NOMO-1 treated with dmso at 0.1 percent for 144 hours (cell line): Measurements from ENCODE around the gene TEAD1.
A peak's percentile ranks its signal among the peaks of the same experiment; 100 is the strongest.

ENCODE experiments used
- DNase-seq: peaks from one replicate; lab custom pipeline; 2025; ENCODE audit not compliant: unreplicated experiment; lab: John Stamatoyannopoulos, UW

The TEAD1 gene

DNA sequence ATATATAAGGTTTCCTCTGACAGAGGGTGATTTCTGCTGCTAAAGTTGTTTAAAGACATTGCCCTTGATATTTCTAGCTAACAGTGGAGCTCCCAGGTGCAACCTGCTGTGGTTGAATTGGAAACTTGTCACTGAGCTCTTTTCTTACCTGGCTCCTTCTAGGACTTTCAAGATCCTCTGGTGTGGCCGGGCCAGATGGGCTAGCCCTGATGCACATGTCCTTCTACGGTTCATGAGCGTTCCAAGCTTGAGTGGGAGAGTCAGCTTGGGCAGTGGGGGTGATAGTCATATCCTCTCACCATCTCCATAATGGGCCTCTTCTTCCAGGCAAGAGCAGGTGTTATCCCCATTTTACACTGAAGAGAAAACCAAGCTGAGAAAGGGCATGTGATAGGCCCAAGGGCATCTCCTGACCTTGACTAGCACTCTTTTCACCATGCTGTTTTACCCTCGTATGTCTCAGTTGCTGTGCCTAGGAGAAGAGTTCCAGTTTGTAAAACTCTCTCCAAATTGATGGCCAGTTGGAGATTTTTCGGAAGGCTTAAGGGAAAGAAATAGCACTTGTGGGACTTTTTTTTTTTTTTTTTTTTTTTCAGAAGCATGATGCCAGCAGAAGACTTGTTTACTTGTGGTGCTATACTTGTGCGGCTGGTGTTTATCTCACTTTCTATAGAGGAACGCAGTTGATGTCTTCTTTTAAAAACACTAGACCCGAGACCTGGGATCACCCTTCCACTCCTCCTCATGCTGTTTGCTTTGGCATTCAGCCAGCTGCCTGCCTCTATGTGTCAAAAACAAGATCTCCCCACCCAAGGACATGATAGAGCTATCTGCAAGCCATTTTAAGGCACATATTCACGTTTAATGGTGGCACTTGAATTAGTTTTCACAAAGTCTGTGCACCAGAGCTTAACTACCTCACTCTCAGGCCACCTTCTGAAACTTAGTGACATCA is 32.6 kb downstream of the TEAD1 start:
- no peak for DNase-seq

DNA sequence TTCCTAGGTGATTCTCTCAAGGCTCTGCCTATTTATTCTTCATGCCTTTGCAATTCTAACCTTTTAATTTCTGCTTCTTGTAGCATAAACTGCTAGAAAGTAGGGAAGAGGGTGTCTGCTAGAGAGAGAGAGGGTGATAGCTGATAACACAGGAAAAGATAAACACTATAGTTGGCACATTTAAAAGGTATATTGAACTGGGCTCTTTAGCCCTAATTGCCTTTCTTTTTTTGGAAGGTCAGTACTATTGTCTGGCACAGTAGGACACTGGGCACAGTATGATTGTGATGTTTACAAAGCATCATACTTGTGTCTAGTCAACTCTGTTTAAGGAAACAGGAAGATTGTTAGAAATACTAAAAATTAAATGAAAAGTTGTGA is 33.3 kb downstream of the TEAD1 start:
- DNase-seq = no peak

DNA sequence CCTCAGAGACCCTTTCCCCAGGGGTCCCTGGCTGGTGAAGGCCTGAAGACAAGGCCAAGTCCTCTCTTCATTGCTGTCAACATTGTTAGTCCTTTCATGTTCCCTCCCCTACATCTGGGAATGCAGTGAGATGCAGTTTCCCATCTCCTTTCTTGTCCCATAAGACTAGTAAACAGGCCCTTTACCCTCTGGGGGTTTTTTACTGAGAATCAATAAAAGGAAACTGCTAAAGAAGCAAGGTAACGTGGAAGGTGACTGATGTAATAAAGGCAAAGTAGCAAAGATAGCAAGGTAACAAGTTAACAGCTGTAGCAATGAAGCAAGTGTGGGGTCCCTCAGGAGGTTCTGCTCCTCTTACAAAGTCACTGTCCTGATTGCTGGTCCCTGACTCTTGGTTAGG is 37.3 kb downstream of the TEAD1 start:
- DNase-seq = no peak

DNA sequence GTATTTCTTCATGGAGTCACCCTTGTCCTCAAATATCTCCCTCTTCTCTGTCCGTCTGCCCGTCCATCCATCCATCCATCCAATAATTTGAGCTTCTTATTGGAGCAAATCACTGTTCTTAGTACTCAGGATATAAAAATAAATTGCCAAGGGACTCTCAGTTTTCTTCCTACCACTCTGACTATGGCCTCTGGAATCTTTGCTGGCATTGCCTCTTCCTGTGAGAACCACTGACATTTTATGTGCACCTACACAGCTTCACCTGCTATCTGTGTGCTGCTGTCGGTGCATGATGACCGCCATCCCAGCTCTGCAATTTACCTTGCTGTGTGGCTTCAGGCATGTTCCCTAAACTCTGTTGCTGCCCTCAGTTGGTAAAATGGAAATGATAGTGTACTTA is 37.9 kb downstream of the TEAD1 start:
- no peak for DNase-seq

DNA sequence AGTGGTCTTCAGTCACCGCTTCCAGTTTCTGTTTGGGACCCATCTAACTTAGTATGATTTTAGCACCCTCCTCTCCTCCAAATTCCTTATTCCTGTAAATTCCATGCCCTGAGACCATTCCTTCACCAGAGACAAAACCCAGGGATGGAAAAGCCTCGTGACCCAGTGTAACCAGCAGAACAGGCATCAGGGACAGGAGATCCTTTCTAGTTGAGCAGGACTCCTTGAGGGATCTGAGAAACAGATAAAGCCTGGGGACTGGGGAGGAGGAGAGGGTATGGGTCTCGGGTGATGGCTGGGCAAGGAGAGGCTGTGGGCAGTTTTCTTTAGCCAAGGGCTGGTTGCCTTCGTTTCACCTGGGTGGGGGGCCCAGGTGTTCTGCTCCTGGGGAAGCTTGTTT is 40.9 kb downstream of the TEAD1 start:
- no peak for DNase-seq

DNA sequence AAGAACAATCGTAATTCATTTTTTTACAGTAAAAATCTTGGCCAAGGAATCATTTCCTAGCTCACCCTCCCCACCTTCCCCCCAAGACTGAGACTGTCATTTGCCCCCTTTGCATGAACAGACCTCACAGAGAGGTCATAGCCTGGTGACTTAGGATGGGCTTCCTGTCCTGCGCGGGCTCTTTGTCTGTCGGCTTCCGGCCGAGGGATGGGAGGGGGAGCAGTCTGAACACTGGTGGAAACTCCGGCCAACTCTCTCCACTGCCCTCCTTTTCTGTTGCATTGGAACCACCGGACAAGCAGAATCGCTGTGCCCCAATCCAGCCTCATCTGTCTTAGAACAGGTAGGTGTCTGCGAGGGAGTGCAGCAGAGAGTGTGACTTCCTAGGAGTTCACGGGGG is 41.7 kb downstream of the TEAD1 start:
- no peak for DNase-seq

DNA sequence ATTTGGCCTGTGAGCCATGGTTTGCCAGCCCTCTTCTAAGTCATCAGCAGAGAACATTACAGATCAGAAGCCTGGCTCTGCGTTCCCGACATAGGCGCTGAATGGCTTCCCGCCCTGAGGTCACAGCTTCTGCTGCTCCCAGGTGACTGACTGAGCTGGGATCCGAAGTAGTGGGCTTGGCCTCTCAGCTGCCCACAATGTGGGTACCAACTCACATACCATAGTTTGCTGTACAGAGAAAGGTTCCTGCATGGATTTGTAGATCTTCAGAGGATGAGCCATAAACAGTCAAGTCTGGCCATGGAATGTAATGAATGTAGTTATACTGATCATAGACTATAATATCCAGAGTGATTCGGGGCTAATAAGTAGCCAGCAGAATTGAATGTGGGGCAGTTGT is 42.6 kb downstream of the TEAD1 start:
- DNase-seq = no peak

DNA sequence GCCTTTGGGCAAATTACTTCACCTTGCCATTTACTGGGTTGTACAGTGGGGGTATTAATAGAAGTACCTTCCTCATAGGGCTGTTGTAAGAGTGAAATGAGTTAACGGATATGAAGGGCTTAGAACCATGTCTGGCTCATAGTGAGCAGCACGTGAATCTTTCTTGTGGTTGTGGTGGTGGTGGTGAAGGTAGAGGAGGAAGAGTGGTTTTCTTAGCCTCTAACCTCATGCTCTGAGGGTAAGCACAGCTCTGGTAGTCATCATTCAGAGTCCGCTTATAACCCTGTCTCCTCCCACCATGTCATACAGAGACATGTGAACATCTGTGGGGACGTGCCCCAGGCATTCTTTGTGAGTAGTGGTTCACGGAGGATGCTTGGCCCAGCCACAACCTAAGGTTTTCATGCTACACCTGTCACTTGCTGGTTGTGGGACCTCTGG is 43.6 kb downstream of the TEAD1 start:
- DNase-seq = no peak

DNA sequence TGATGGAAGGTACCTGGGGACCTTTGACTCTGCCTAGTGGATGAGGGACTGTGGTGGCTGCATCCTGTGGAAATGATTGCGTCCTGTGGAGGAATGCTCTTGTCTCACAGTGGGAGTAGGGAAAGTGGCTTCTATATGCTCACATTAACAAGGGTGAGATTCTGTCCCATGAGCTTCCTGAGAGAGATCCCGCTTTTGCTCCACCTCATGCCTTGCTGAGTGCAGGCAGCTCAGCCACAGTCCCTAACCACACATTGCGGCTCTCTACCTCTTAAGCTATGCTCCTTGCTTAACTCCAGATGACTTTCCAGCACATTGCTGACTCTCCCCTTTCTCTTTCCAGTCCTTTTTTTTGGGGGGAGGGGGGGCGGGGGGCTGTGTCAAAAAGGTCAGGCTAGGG is 45.0 kb downstream of the TEAD1 start:
- no peak for DNase-seq

DNA sequence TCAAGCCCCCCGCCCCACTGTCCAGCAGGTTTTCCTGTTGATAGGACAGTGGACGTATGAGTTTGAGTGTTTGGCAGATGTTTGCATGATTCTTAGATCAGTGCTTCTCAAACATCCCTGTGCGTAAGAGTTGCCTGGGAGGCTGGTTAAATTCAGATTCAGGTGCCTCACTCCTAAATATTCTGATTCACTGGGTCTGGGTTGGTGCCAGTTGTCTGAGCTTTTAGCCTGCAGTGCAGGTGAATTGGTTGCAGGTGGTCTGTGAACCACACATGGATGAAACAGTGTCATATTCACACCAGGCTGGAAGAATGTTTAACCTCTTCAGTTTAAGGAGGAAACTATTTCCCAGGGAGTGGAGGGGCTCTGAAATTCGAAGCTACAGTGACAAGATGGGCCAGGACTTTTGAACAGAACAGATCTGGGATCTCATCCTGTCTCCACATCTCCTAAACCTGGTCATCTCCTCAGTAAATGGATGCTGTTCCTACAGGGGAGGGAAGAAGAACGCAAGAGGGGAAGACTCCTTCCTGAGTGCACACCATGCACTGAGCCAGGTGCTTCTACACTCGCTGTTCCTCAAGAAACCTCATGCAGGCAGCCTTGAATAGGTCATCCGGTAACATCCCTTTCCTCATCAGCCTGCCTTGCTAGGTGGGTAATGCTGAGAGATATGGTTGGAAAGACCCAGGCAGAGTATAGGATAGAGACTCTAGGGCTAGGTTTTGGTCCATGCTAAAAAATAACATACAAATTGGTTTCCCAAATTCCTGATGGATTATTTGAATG is 47.8 kb downstream of the TEAD1 start:
- no peak for DNase-seq

DNA sequence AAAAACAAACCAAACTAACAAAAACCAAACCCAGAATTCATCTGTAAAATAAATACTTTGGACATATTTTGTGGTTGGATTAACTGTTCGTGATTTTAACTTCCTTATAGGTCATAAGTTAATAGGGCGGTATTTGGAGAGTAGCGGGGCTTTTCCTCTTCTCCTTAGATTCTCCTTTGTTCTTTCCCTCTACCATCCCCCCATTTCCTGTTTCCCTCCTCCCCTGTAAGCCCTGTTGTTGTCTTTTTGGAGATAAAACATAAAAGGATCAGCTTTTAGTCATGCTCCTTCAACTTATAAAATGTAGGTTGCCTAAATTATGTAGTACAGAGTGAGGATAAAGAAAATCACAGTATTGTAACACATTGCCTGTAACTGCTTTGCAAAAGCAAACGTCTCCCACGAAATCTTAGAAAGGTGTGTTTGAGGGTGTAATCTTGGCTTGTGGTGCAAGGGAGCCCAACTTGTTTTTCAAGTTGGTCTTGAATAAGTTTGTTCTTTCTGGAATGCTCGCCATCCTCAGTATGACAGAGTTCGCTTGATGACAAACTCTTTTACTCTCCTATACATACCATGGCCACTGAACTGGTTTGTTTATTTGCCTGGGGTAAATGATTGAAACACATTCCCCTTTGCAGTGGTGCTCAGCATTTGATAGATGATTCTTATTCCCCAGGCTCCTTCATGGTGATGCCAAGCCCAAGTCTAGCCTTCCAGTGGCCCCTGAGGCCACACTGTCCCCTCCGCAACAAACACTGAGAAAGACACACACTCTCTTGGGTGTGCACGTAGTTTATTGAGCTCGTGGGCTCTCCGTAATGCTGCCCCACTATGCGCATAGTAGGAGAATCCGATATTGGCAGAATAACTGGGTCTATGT is 49.4 kb downstream of the TEAD1 start:
- DNase-seq = no peak

DNA sequence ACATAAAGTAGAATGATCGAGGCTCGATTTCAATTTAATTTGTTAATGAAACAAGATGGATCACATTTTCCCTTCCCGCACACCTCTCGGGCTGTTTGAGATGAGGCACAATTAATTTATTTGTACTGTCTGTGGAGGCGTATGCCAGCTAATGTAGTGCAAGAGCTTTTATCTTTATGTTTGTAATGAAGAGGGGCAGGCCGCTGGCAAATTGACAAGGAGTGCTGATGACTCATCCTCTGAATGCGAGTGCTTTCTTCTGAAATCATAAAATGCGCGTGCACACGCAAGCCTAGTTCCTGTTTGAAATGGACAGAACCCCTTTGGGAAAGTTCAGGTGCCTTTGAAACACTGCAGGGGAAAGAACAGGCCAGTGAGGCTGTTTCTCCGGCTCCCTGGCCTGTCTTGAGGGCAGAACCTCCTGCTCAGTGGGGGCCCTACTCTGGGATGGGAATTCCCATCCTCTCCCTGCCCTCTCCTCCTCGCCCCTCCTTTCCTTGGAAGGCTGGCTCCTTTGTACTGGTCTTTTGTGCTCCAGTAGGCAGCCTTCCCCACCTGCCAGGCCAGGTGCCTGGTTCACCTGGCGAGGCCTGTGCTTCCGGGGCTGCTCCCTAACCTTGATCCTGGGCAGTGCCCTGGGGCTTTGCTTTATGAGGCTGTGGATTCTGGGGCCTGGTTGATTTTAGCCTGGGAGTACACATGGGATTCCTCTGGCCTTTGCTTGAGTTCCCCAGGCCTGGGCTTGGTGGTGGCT is 50.3 kb downstream of the TEAD1 start:
- peak; percentile 52 for DNase-seq

DNA sequence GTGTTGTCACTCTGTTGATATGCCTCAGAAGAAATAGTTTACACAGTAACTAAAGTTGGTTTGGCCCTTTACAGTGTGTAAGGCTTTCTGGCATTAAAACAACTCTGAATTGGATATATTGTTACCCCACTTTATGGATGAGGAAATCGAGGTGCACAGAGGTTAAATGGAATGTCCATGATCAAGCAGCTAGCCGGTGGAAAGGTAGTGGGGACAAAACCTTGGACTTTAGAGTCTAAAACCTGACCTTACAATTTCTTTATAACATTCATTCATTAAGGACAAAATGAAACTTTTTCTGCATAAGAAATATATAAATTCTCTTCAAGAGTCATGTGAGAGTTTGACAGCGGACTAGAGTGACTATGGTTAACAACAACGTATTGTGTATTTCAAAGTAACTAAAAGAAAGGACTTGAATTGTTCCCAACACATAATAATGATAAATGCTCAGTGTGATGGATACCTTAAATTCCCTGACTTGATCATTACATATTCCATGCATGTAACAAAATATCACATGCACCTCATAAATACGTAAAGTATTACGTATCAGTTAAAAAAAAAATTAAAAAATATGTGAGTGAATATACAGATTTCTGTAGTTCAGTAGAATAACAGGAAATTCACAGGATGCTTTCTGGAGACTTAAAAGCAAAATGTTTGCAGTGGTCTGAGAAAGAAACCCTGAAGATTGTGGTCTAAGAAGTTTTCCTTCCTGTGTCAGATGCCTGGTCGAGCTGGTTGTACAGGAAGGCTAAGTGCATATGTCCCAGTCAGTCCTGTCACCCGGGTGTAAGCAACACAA is 51.0 kb downstream of the TEAD1 start:
- no peak for DNase-seq

DNA sequence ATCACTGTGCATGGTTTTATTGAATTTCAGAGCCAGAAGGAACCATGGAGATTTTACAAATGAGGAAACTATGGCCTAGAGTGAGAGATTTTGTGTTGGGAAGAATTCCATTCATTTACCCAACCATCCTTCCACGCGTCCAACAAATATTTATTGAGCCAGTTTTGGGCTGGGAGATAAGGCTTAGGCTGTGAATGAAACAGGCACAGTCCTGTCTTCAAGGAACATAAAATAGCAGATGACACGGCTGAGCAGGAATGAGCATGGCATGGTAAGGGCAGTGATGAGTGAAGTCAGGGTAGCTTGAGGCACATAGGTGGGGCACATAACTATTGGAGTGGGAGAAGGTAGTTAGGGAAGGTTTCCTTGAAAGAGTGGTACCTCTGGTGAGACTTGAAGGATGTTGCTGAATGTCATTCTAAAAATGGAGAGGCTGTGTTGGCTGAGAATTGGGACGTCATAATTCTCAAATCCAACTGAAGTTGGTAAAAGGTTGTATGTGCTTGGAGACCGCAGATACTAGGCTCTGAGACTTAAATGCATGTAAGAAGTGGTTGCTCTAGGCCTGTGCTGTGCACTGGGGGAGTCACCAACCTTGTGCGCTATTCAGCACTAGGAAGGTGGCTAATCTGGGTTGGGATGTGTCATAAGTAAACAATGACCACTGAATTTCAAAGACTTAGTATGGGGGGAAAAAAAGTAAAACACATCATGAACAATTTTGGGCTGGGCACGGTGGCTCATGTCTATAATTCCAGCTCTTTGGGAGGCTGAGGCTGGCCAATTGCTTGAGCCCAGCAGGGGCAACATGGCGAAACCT is 51.9 kb downstream of the TEAD1 start:
- DNase-seq = no peak

DNA sequence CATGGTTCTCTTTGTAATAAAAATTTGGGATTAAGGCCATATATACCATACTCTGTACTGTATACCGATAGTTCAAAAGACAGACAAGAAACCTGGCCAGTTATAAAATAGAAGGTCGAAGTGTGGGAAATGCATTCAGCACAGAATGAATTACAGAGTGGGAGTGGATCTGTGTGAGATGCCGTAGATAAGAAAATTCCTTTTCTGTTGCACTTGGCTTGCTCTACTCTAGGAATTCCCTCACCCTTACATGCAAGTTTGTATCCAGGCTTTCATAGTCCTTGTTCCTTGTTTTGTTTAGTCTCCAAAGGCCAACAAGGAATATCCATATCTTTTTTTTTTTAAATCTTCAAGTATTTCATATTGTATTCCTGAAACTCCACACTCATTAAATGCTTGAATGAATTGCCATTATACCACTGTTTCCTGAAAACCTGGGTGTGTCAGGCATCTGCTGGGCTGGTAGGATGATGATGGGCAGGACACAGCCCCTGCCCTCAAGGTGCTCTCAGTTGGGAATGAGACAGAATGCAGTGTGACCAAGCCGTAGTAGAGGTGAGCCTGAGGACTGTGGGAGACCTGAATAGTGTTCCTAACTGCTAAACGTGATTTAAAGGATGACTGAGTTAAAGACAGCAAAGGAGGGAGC is 53.5 kb downstream of the TEAD1 start:
- DNase-seq = no peak

DNA sequence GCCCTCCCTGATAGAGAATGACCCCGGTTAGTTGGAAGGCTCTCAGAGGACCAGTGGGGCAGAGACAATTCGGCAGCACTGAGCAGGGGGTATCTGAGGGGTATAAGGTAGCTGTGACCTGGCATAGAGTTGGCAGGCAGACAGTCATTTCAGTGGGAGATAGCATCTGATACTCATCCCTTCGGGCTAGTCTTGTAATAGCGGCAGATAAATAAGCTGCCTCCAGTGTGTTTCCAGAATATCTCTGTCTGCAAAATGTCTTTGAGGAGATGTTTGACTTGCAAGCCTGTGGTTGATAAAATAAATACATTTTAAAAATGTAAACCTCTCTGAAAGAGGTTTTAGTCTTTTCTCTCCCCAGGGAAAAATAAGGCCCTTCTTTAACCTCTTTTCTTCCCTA is 54.2 kb downstream of the TEAD1 start:
- no peak for DNase-seq

DNA sequence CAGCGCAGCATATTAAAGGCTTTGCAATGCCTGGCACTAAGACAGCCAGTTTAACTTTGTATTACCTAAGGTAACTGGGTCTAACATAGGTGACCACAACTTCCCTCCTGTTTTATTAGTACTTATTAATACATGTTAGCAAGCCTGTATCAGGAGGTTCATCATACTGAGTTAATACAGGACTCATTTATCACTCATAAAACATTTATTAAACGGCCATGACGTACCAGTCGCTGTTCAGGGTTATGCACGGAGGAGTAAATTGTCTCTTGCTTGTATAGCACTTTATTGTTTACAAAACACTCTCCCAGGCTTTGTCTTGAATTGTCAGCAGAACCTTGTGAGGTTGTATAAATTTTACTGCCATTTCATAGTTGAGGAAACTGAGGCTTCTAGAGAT is 55.7 kb downstream of the TEAD1 start:
- DNase-seq = no peak

DNA sequence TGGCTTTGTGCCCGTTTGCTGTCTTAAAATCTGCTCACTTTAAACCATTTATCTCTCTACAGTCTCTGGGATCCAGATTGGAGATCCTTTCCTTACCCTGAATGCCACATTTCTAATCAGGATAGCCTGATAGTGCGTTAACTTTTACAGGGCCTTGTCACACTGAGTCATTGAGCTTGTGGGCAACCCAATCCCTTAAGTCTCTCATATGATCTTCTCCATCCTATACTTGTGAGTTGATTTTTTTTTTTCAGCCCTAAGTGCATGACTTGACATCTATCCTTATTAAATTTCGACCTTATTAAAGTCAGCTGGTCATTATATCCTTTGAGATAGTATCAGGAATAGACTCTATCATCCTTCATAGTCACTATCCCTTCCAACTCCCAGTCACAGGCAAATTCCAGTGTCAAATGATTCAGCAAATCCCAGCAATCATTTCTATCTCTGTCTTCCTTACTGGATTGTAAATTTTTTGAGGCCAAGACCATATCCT is 57.7 kb downstream of the TEAD1 start:
- no peak for DNase-seq
